Peyer's patch (tissue), 4 donors: ENCODE measurements around the gene UNC93A. TPM values are rescaled to one million over a fixed set of nuclear protein-coding genes. Genes with fewer than 3 reads are reported as not detected.

Experiments used
- DNase-seq, 3 donors: peaks; one replicate each; pipeline ENCODE4 v3.0.0-alpha.2; 2017 to 2019
- H3K27ac ChIP-seq, 4 donors: fragments of 200-600 bp; sonication (generic); one replicate each; pipeline ENCODE4 v1.5.1; 2016 to 2019
- H3K27me3 ChIP-seq, 2 donors: fragments of 200-600 bp; sonication (generic); one replicate each; pipeline ENCODE4 v1.5.1; 2019
- H3K36me3 ChIP-seq, 3 donors: fragments of 200-600 bp; sonication (generic); one replicate each; pipeline ENCODE4 v1.5.1; 2016 to 2019
- H3K4me1 ChIP-seq, 4 donors: fragments of 200-600 bp; sonication (generic); one replicate each; pipeline ENCODE4 v1.5.1; 2016 to 2019
- H3K4me3 ChIP-seq, 4 donors: fragments of 200-600 bp; sonication (generic); 1 replicate in 3 of 4; 2 replicates in 1 of 4; pipeline ENCODE4 v1.5.1; 2016 to 2019; ENCODE audit warnings: mild to moderate bottlenecking in 1 of 4
- H3K9me3 ChIP-seq, 4 donors: fragments of 200-600 bp; sonication (generic); one replicate each; pipeline ENCODE4 v1.5.1; 2016 to 2019; ENCODE audit warnings: mild to moderate bottlenecking in 1 of 4
- CTCF ChIP-seq, 6 experiments: fragments of 450-650 bp in 4 of 6; fragments of 200-600 bp in 2 of 6; sonication (generic) in 1 of 6; IDR thresholded peaks; one replicate each; pipeline ENCODE4 v1.5.1; 2017 to 2019; ENCODE audit warnings: antibody characterized with exemption in 6 of 6, mild to moderate bottlenecking in 3 of 6, moderate library complexity in 1 of 6
- POLR2A ChIP-seq, 2 donors: fragments of 450-650 bp; IDR thresholded peaks; one replicate each; pipeline ENCODE4 v1.5.1; 2017; ENCODE audit warnings: antibody characterized with exemption in 2 of 2, mild to moderate bottlenecking in 2 of 2, moderate library complexity in 2 of 2
- total RNA-seq, 4 donors: library from RNA; depleted of rRNA; stranded (reverse); fragments of >200 nt; gene quantifications; one replicate each; pipeline ENCODE4 v1.1.0, GENCODE V29; 2016

Gene UNC93A
- total RNA-seq, 4 donors from 2014 or later: 10.2 to 17.2 (median 11.5) TPM; not detected in 1

- peak in 1 of 3 donors; percentile 19 for DNase-seq
- TF ChIP-seq POLR2A (IDR thresholded peaks at IDR 0.05) (no peak), CTCF (IDR thresholded peaks at IDR 0.05) (no peak)
- H3K36me3 ChIP-seq: no peaks in the 10 kb centered on the region
These were observed 5.2 kb downstream of the UNC93A start for GRCh38 chr6:167296293-167296690.

GRCh38 chr6:167296902-167297301, 5.8 kb downstream of the UNC93A start:
- H3K4me3 ChIP-seq: no peak overlapping the region
- H3K27ac ChIP-seq: no peak overlapping the region
- no peaks in the 10 kb centered on the region for H3K9me3 ChIP-seq
- H3K4me1 ChIP-seq: no peaks in the 10 kb centered on the region
- TF ChIP-seq CTCF (IDR thresholded peaks at IDR 0.05): no peak
- TF ChIP-seq POLR2A (IDR thresholded peaks at IDR 0.05): no peak
- no peaks in the 10 kb centered on the region for H3K36me3 ChIP-seq
- no peak for DNase-seq
- H3K27me3 ChIP-seq: no peaks in the 10 kb centered on the region

More at GRCh38 chr6:167296293-167296690, 5.2 kb downstream of the UNC93A start:
- no peak overlapping the region for H3K27ac ChIP-seq
- no peaks in the 10 kb centered on the region for H3K27me3 ChIP-seq
- no peak overlapping the region for H3K4me3 ChIP-seq
- no peaks in the 10 kb centered on the region for H3K9me3 ChIP-seq
- H3K4me1 ChIP-seq: no peaks in the 10 kb centered on the region

- no peaks in the 10 kb centered on the region for H3K27me3 ChIP-seq
- no peak overlapping the region for H3K27ac ChIP-seq
- H3K9me3 ChIP-seq: no peaks in the 10 kb centered on the region
- no peak overlapping the region for H3K4me3 ChIP-seq
- TF ChIP-seq POLR2A (IDR thresholded peaks at IDR 0.05): no peak
- no peak for TF ChIP-seq CTCF (IDR thresholded peaks at IDR 0.05)
- H3K36me3 ChIP-seq: no peaks in the 10 kb centered on the region
- peak in 1 of 3 donors; percentile 30 for DNase-seq
- H3K4me1 ChIP-seq: no peaks in the 10 kb centered on the region
These were observed 7.0 kb downstream of the UNC93A start for GRCh38 chr6:167298127-167298526.

GRCh38 chr6:167299641-167300308, 8.7 kb downstream of the UNC93A start:
- H3K27ac ChIP-seq: no peak overlapping the region
- H3K4me1 ChIP-seq: no peaks in the 10 kb centered on the region
- no peaks in the 10 kb centered on the region for H3K9me3 ChIP-seq
- H3K36me3 ChIP-seq: no peaks in the 10 kb centered on the region
- peak in 1 of 3 donors; percentile 26 for DNase-seq
- no peak for TF ChIP-seq CTCF (IDR thresholded peaks at IDR 0.05)
- TF ChIP-seq POLR2A (IDR thresholded peaks at IDR 0.05): no peak
- H3K27me3 ChIP-seq: no peaks in the 10 kb centered on the region
- H3K4me3 ChIP-seq: no peak overlapping the region

GRCh38 chr6:167300902-167301777, 10.0 kb downstream of the UNC93A start:
- Histone ChIP-seq H3K4me3 (no peak overlapping the region), H3K36me3 (no peaks in the 10 kb centered on the region), H3K27ac (no peak overlapping the region), H3K4me1 (no peaks in the 10 kb centered on the region), H3K27me3 (no peaks in the 10 kb centered on the region), H3K9me3 (no peaks in the 10 kb centered on the region)
- peak in 1 of 3 donors; percentile 24 for DNase-seq
- TF ChIP-seq CTCF (IDR thresholded peaks at IDR 0.05) (no peak), POLR2A (IDR thresholded peaks at IDR 0.05) (no peak)
